GM12878 (cell line): ENCODE data around the gene DMKN. TPM values are rescaled to one million over a fixed set of nuclear protein-coding genes. Genes with fewer than 3 reads are reported as not detected.

Source experiments
- ATAC-seq: fragments of 200-7000 bp; cut with Tn5 transposase; 3 replicates; pipeline ENCODE4 v1.9.1; 2020; ENCODE audit warnings: mild to moderate bottlenecking, moderate library complexity
- BruUV-seq: library from RNA; stranded (reverse); fragments of 400-500 nt; replicated peaks from 2 replicates; lab custom pipeline; 2021; lab: Mats Ljungman, UMichigan
- CTCF ChIA-PET: fragments of 300-600 bp; sonication (Branson Sonifier 250); formaldehyde crosslinking; extraction: SDS; loops from one replicate; lab custom pipeline; 2021; ENCODE audit warnings: inconsistent platforms; lab: Yijun Ruan, JAX
- POLR2A ChIA-PET: fragments of 350-600 bp; formaldehyde crosslinking; extraction: SDS; loops from one replicate; lab custom pipeline; 2021; ENCODE audit warnings: inconsistent platforms; lab: Charles Lee
- RAD21 ChIA-PET: fragments of 300-600 bp; sonication (Branson Sonifier 250); formaldehyde crosslinking; loops from one replicate; lab custom pipeline; 2023; ENCODE audit warnings: antibody characterized with exemption; ENCODE audit not compliant: unreplicated experiment; lab: Charles Lee
- SMC1A ChIA-PET: fragments of 300-600 bp; sonication (Branson Sonifier 250); formaldehyde crosslinking; loops from one replicate; lab custom pipeline; 2023; ENCODE audit not compliant: unreplicated experiment, uncharacterized antibody; lab: Charles Lee
- DNase-seq: peaks from one replicate; pipeline ENCODE4 v3.0.0-alpha.2; 2011; ENCODE audit warnings: low read depth, low spot score
- FAIRE-seq: peaks from 3 replicates; lab custom pipeline; 2011; peaks lifted over from hg19 to GRCh38; lab: Jason Lieb, UNC
- H2AFZ ChIP-seq: 2 replicates; pipeline ENCODE4 v1.6.0; 2011; ENCODE audit warnings: low read depth, low read length, control low read depth; ENCODE audit not compliant: control insufficient read depth
- H3K27ac ChIP-seq: 2 replicates; pipeline ENCODE4 v1.5.1; 2011; ENCODE audit warnings: control low read depth; ENCODE audit not compliant: control insufficient read depth, insufficient read depth
- H3K27me3 ChIP-seq, 2 experiments: replicated peaks in 1 of 2; 2 replicates each; pipeline versions ENCODE4 v1.6.0 to v1.6.1; 2011; ENCODE audit warnings: low read length in 1 of 2; ENCODE audit not compliant: control insufficient read depth in 2 of 2, insufficient read depth in 2 of 2
- H3K36me3 ChIP-seq, 2 experiments: 2 replicates each; pipeline ENCODE4 v1.5.1; 2011; ENCODE audit warnings: low read length in 1 of 2; ENCODE audit not compliant: control insufficient read depth in 2 of 2, insufficient read depth in 2 of 2
- H3K4me1 ChIP-seq: 2 replicates; pipeline ENCODE4 v1.6.1; 2011; ENCODE audit warnings: mild to moderate bottlenecking, low read length, moderate library complexity, mixed read lengths; ENCODE audit not compliant: control insufficient read depth, insufficient read depth
- H3K4me2 ChIP-seq: 2 replicates; pipeline ENCODE4 v1.6.0; 2011; ENCODE audit warnings: control low read depth; ENCODE audit not compliant: control insufficient read depth, insufficient read depth
- H3K4me3 ChIP-seq: fragments of 200-600 bp; sonication (generic); 2 replicates; pipeline ENCODE4 v1.5.1; 2016
- H3K79me2 ChIP-seq: 2 replicates; pipeline ENCODE4 v1.6.0; 2011; ENCODE audit warnings: low read length; ENCODE audit not compliant: control insufficient read depth, insufficient read depth
- H3K9ac ChIP-seq: 2 replicates; pipeline ENCODE4 v1.8.0; 2011; ENCODE audit warnings: low read length, control low read depth, mixed read lengths; ENCODE audit not compliant: control insufficient read depth, insufficient read depth
- H3K9me3 ChIP-seq: replicated peaks from 3 replicates; pipeline ENCODE4 v1.5.1; 2011; ENCODE audit warnings: mild to moderate bottlenecking, low read length; ENCODE audit not compliant: control insufficient read depth, insufficient read depth
- H4K20me1 ChIP-seq: 2 replicates; pipeline ENCODE4 v1.6.0; 2011; ENCODE audit not compliant: control insufficient read depth, insufficient read depth
- ATF7 ChIP-seq: fragments of 450-650 bp; IDR thresholded peaks from 2 replicates; pipeline ENCODE4 v1.6.1; 2016; ENCODE audit warnings: low read depth, mild to moderate bottlenecking
- BCLAF1 ChIP-seq: fragments of 450-650 bp; IDR thresholded peaks from 2 replicates; pipeline ENCODE4 v1.6.1; 2017; ENCODE audit warnings: antibody characterized with exemption, mild to moderate bottlenecking, moderate library complexity
- BHLHE40 ChIP-seq, 2 experiments: fragments of 450-650 bp in 1 of 2; IDR thresholded peaks; 2 replicates each; pipeline ENCODE4 v1.6.1; 2011 to 2017; ENCODE audit warnings: low read depth in 2 of 2, borderline replicate concordance in 1 of 2, improper control_type of control experiment in 1 of 2, low read length in 1 of 2, mild to moderate bottlenecking in 1 of 2
- CEBPB ChIP-seq, 2 experiments: fragments of 150-350 bp in 1 of 2; IDR thresholded peaks; 2 replicates each; pipeline ENCODE4 v1.6.1; 2012 to 2014; ENCODE audit warnings: low read depth in 2 of 2, low read length in 2 of 2, borderline replicate concordance in 1 of 2, inconsistent platforms in 1 of 2
- EGR1 ChIP-seq, 2 experiments: IDR thresholded peaks; 1 replicate in 1 of 2; 2 replicates in 1 of 2; pipeline ENCODE4 v1.6.1; 2011 to 2012; ENCODE audit warnings: low read depth in 2 of 2, low read length in 2 of 2, borderline replicate concordance in 1 of 2, mild to moderate bottlenecking in 1 of 2, moderate library complexity in 1 of 2
- IRF4 ChIP-seq: IDR thresholded peaks from 2 replicates; pipeline ENCODE4 v1.6.1; 2011; ENCODE audit warnings: low read depth, low read length
- KLF5 ChIP-seq: fragments of 450-650 bp; IDR thresholded peaks from 2 replicates; pipeline ENCODE4 v1.6.1; 2014; ENCODE audit warnings: mild to moderate bottlenecking; ENCODE audit not compliant: partially characterized antibody
- MYB ChIP-seq: fragments of 150-350 bp; IDR thresholded peaks from 2 replicates; pipeline ENCODE4 v1.6.1; 2014; ENCODE audit warnings: mild to moderate bottlenecking, low read depth, low read length, borderline replicate concordance
- NR2C2 ChIP-seq: IDR thresholded peaks from 2 replicates; pipeline ENCODE4 v1.6.1; 2011; ENCODE audit warnings: borderline replicate concordance, low read depth; ENCODE audit not compliant: control insufficient read depth, insufficient read length
- PAX8 ChIP-seq: fragments of 450-650 bp; IDR thresholded peaks from 2 replicates; pipeline ENCODE4 v1.6.1; 2017; ENCODE audit warnings: mild to moderate bottlenecking, moderate library complexity
- RAD51 ChIP-seq: fragments of 450-650 bp; IDR thresholded peaks from 2 replicates; pipeline ENCODE4 v1.6.1; 2016; ENCODE audit warnings: moderate library complexity, mild to moderate bottlenecking, inconsistent platforms
- RELB ChIP-seq: fragments of 450-650 bp; IDR thresholded peaks from 2 replicates; pipeline ENCODE4 v1.6.1; 2017; ENCODE audit warnings: low read depth, mild to moderate bottlenecking, moderate library complexity
- SIN3A ChIP-seq: IDR thresholded peaks from 2 replicates; pipeline ENCODE4 v1.6.1; 2012; ENCODE audit warnings: low read depth, low read length, improper control_type of control experiment
- SRF ChIP-seq, 2 experiments: IDR thresholded peaks; 2 replicates each; pipeline ENCODE4 v1.6.1; 2011; ENCODE audit warnings: low read depth in 2 of 2, low read length in 2 of 2, mild to moderate bottlenecking in 1 of 2, moderate library complexity in 1 of 2
- YY1 ChIP-seq: IDR thresholded peaks from 2 replicates; pipeline ENCODE4 v1.6.1; 2011; ENCODE audit warnings: low read depth, mild to moderate bottlenecking, low read length
- WGBS: methylation state at CpG from one replicate; pipeline ENCODE4 v1.1.6; 2016; ENCODE audit warnings: low lambda C conversion rate; ENCODE audit not compliant: insufficient replicate concordance, insufficient coverage; ENCODE audit errors: missing lambda C conversion rate; 5-methylcytosine and 5-hydroxymethylcytosine counted together
- in situ Hi-C: fragments of 300-500 bp; cut with MboI; formaldehyde crosslinking; loops from 9 replicates; pipeline ENCODE4 v1.14.3; 2018; ENCODE audit warnings: mixed read lengths
- intact Hi-C: fragments of 100-400 bp; cut with micrococcal nuclease; formaldehyde crosslinking; loops from one replicate; pipeline ENCODE4 v1.14.2; 2022; ENCODE audit not compliant: unreplicated experiment
- polyA plus RNA-seq, 11 experiments: library from polyadenylated mRNA; depleted of rRNA in 4 of 11; unstranded in 6 of 11; stranded (reverse) in 5 of 11; fragments of >200 nt; fragmentation: Nextera tagmentation in 4 of 11; fragmentation: Illumina TruSeq in 1 of 11; extraction: Ambion mirVana in 4 of 11; extraction: Trizol in 1 of 11; gene quantifications; 1 replicate in 1 of 11; 2 replicates in 10 of 11; pipeline versions ENCODE4 v1.2.1 to v1.2.3, GENCODE V29; 2011 to 2016; ENCODE audit warnings: inconsistent platforms in 2 of 11, missing spikeins in 2 of 11, low read depth in 1 of 11
- total RNA-seq, 4 experiments: library from RNA; depleted of rRNA in 3 of 4; stranded (reverse); fragments of >200 nt in 3 of 4; fragmentation: Illumina TruSeq in 1 of 4; extraction: Trizol in 1 of 4; gene quantifications; 2 replicates each; pipeline versions ENCODE4 v1.2.1 to v1.2.3, GENCODE V29; 2013 to 2021

The DMKN gene
- total and polyA plus RNA-seq, 10 of the 15 experiments (the other 5 are each of a cell fraction or from before 2014, with no cell fraction given): 36.4 to 114 (median 58.6) TPM

GRCh38 chr19:35531291-35531690 lies 17.8 kb upstream of the DMKN start:
- Histone ChIP-seq H3K79me2 (no peaks in the 10 kb centered on the region), H4K20me1 (no peaks in the 10 kb centered on the region), H3K27me3 (peaks cover 0 to 13% of the 10 kb centered on the region in 2 experiments; a peak in 3 of 4 replicates), H3K27ac (no peak overlapping the region), H3K4me3 (no peak overlapping the region), H3K4me2 (no peak overlapping the region), H3K9me3 (no peaks in the 10 kb centered on the region), H3K4me1 (peaks cover 7% of the 10 kb centered on the region), H3K9ac (no peak overlapping the region), H3K36me3 (no peaks in the 10 kb centered on the region), H2AFZ (no peak overlapping the region)
- in situ Hi-C loops (no loop called here), intact Hi-C loops (no loop called here)
- no peak for FAIRE-seq
- no peak for ATAC-seq
- ChIA-PET POLR2A (no interaction called here), SMC1A (interaction anchor here (0.9 to 1.0 kb wide), 2 partner anchors 23 to 219 kb away, joined by 3 read pairs; no protein-coding TSS in a partner anchor), CTCF (interaction anchor here (2.8 to 3.3 kb wide), 2 partner anchors 17 to 21 kb away, joined by 7 to 11 read pairs; no protein-coding TSS in a partner anchor), RAD21 (no interaction called here)
- no peak for DNase-seq
- TF ChIP-seq ATF7 (no peak), SIN3A (no peak), CEBPB (IDR thresholded peaks at IDR 0.05; ENCODE audit: borderline replicate concordance in 1 of 2, low read depth in 2 of 2, low read length in 2 of 2) (no peak), IRF4 (no peak), BHLHE40 (IDR thresholded peaks at IDR 0.05; ENCODE audit: borderline replicate concordance in 1 of 2, low read depth in 2 of 2, low read length in 1 of 2) (no peak), KLF5 (no peak), RAD51 (no peak), NR2C2 (no peak), RELB (no peak), BCLAF1 (no peak), SRF (IDR thresholded peaks at IDR 0.05; ENCODE audit: low read depth in 2 of 2, low read length in 2 of 2) (no peak), EGR1 (IDR thresholded peaks at IDR 0.05; ENCODE audit: borderline replicate concordance in 1 of 2, low read depth in 2 of 2, low read length in 2 of 2) (no peak), PAX8 (no peak), YY1 (no peak), MYB (no peak)
- no TSS peak for BruUV-seq
- WGBS: 35% methylated on average over 6 of the region's 6 CpGs
